HG02759 (cell line): ENCODE results near the gene SND1.

Experiments used
- ATAC-seq: cut with Tn5 transposase; IDR thresholded peaks from one replicate; pipeline ENCODE4 v1.9.1; 2021; ENCODE audit warnings: mild to moderate bottlenecking, moderate library complexity; ENCODE audit not compliant: unreplicated experiment

The SND1 gene

DNA sequence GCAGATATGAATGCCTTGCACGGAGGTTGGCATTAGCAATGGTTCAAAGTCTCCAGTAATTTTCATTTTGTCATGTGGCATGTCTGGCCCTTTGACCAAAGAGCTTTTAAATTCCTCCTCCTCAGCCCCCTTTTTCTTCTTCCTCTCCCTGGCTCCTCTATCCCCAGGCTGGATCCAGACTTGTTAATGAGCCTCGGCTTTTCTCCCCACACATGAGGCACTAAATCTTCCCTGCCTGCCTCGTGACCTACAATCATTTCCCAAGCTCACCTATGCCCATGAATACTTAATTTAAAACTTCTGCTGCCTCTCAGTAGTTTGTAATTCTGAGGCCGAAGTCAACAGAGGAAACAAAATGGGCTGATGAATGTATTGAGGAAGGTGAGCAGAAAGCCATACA lies 402.5 kb downstream of the SND1 start:
- ATAC-seq, result no peak

DNA sequence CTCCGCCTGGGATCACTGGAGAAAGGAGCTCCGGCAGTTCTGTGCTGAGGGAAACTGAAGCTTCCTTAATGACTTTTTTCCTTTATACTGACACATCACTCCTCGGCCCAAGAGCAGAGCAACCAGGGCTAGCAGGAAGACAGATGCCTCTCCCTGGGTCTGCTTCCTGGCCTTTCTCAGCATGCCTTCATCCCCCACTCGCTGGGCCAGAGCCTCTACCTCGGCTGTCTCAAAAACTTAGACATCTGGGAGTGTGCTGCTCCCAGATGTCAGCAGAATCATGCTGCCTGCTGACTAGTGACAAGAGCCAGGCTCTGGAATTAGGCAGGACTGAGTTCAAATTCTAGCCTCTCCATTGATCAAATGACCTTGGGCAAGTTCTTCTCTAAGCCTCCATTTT lies 403.6 kb downstream of the SND1 start:
- no peak for ATAC-seq

DNA sequence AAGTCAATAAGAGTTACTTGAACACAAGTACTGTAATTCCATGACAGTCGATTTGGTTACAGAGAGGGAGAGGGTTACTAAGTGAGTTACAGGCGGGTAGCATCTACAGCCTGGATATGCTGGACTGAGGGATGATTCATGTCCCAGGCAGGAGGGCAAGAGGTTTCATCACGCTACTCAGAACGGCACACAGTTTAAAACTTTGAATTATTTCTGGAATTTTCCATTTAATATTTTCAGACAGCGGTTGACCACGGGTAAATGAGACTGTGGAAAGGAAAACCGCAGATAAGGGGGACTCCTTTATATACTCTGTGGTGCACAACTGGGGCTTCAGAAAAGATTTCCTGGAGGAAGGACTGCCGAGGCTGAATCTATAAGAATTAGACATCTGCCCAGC lies 404.9 kb downstream of the SND1 start:
- ATAC-seq, result no peak

DNA sequence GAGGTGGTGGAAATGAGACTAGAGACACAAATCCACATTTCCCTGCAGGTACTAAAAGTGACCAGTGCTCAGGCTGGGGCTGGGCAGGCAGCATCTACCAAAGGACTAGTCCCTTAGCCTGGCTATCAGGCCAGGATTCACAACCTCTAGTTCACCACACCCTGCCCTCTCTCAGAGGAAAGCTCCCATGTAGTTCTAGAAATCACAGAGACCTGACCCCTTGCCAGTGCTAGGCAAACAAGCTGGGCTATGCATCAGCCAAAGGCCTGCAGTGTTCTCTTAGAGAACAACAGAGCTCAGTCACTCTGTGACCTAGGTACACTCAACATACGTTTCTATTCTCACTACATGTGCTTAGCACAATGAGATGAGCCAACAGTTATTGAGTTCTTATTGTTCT lies 405.9 kb downstream of the SND1 start:
- ATAC-seq, result no peak

DNA sequence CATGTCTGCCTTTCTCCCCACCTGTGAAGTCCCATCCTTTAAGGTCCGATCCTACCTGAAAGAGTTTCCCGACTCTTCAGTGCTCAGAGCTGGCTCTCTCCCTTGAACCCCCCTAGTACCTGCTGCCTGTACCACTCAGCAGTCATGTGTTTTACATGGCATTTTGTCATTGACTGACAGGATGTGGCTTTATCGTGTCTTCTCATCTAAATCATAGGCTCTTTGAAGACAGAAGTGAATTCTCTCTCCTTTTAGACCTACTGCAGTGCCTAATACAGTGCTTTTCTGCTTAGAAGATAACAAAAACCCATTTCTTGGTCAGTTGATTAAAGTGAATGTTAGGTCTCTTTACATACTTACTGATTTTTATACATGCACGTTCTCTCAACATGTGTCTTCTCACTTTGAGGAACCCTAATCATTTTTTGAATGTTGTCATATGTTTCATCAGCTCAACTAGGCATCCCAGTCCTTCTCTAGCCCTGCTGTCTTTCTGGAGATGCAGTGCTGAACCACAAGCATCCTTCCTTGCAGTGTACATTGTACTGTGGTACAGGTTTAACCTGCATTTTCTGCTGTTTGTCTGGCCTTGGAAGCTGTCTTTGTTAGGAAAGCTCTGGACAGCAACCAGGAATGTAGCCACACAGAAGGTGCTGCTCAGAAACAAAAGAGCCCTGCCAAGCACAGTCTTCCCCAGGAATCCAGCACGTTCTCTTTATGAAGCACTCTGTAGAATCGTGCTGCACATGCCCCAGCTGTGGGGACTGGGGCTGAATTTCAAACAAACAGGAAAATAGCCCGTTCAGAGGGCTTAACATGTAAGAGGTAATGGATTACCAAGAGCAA lies 407.4 kb downstream of the SND1 start:
- ATAC-seq, result no peak

DNA sequence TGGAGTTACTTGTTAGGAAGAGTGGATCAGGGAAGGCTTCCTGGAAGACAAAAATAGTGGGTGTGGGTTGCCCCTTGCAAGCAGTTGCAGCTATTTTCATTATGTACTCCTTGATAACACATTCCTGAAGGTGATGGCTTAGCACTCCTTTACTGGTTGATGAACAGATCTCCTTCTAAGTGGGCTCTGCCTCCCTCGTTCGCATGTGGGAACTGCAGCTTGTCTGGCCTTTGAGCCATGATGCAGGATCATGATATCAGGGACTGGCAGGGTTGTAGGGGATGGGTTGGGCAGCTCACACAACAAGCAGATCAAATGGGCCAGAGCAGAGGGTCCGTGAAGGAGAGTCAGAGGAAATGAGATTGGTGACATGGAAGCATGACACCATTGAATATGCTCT lies 408.0 kb downstream of the SND1 start:
- no peak for ATAC-seq

DNA sequence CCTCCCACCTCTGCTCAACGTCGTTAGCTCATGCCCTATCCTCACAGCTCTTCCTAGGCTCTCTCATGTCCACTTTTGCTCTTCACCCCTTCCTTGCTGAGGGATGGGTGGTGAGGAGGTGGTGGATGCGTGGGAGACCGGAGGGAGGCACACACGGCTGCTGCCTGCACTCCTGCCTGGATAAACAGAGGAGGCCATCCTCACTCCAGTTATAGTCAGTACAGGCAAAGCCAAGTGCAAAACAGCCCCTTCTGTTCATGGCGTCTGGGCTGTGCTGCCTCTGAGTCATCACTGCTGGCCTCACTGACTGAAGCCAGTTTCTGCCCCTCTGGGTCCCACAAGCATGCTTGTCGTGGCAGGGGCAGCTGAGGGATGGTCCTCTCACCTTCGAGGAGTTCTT lies 411.1 kb downstream of the SND1 start:
- no peak for ATAC-seq

DNA sequence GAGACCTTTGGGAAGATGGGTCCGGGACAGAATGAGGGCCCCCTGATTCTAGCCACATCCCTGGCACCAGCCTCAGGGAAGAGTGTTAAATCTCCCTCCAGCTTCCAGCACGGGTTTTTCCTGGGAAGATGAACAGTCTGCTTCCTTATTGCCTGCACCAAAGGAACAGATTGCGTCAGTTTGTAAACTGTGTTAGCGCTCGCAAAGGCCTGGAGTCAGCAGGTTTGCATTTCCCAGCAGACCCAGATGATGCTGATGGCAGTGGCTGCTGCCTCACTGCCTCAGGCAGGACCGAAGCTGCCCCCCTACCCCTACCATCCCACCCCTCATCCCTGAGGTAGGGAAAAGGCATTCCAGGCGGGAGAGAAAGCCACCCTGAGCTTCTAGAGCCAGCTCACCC lies 413.9 kb downstream of the SND1 start:
- no peak for ATAC-seq

DNA sequence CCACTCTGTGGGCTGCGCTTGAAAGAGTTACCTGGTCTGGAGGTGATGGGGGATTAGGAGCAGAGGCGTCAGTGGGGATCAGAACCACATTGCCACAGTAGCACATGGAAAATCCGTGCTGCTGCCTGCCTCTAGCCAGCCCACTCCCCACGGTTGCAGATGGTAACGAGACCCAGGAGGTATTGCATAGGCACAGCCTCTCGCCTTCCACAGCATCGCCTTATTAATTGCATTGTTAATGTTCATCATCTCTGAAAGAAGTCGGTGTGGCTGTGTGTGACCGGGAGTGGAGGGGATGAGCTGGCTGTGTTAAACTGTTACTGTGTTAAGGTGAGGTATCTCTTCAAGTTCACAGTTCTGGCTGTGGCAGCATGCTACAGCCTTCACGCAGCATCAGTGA lies 414.4 kb downstream of the SND1 start:
- ATAC-seq, result no peak

DNA sequence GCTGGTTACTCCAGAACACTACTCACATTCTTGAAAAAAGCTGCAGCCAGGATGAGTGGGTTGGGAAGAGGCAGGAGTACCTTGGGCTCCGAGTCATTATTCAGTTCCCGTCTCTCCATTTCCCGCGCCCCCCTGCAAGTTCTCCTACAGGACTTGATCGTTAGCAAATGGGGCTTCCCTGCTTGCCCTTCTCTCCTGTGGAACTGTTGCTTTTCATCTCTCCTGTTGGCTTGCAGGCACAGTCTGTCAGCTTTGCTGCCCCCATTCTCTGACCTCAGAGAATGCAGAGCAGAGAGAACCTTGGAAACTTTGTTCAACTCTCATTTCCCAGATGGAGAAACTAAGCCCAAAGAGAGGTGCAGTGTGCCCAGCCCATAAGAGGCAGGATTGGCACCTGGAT lies 414.9 kb downstream of the SND1 start:
- ATAC-seq, result no peak

DNA sequence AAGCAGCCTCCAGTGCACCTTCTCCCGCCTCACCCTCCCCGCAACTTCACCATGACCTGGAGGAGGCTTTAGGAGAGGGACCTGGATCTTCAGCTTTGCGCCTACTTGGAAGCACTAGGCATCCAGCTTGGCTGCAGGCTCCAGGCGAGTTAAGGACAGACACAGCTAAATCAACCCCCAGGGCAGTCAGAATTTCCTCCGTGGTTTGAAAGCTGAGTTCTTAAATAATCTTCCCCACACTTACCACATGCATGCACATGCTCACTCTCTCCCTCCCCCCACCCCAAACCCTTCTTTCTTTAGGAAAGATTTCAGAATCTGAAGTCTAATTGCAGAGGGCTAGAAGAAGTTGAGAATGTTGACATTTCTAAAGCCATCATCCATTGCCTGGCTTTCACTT lies 416.0 kb downstream of the SND1 start:
- no peak for ATAC-seq

DNA sequence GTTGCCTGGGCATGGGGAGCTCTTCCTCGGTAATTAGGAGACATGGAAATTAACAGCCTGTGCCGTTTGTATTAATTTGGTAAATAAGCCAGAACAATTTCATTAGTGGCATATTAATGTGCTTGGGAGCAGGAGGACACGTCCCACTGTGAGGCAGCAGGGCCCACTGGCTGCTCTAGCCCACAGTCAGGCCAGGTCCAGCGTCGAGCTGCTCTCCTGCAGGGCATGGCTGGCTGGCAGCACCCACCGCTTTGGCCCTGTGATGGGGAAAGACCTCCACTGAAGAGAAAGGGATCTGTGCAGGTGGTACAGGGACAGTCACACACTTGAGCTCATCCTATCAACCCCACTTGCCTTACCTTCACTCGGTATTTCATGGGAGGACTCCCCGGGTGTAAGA lies 416.8 kb downstream of the SND1 start:
- ATAC-seq, result no peak

DNA sequence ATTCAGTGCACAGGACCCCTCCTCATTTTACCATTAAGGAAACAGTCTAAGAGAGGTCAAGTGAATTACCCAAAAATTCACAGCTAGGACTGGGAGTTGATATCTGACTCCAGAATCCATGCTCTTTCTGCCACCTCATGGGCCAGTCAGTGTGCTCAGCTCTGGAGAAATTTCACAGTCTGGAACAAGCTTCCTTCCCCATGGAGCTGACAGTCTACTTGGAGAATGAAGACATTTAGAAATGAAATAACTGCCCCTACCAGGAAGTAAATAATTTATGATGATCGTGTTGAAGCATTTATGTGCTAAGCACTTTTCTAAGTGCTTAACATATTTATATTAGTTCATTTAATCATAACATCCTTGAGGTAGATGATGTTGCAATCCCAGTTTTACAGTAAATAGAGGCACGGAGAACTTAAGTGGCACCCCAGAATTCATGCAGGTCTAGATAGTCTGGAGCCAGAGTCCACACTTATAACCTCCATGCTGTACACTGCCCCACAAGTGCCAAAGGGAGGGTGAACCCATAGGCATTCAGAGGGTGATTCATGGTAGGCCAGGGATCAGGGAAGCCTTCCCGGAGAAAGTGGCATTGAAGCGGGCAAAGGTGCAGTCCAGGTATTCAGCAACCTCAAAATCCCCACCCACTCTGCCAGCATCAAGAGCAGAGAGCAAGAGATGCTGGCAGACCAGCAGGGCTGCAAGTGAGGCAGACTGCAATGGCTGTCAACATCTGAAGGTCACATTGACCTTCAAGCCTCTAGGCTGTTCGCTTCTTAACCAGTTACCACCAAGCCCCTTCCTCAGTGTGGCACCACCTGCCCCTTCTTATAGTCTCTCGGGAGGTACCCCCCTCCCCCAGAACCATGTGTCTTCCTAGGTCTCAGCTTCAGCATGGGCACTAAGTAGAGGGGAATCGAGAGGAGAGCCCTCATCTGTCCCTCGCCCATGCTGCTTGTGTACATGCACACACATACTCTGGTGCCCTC lies 417.7 kb downstream of the SND1 start:
- ATAC-seq, result no peak

DNA sequence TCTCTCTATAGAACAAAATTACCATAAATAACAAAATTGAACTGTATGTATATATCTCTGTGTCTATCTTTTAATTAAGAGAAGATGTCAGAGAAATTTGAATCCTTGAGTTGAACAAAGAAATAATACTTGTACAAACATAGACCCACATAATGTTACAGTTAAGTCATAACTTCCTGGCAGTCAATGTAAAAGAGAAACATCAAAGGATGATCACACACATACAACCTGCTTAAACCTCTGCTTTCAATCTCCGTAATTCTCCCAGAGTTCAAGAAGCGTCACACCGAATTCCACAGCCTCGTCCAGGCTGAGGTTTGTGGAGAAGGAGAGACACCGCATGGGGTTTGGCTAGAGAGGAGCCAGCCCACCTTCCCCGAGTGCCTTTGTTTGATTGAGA lies 419.4 kb downstream of the SND1 start:
- ATAC-seq, result no peak

DNA sequence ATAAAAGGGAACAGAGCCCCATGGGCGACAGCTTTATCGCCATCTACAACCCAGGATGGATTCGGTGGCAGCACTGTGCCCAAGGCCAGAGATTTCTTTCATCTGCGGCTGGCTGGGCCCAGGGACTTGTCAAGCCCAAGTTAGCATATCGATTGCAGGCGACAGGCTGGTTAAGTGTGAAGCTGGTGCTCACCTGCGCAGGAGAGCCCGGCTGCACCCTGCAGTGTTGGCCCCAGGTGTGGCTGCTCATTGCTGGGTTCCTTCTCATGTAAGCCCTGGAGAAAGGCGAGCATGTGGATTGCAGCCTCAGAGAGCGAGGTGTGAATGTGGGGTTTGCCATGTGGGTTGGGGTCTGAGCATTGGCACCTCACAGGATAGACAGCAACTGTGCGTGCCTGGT lies 419.8 kb downstream of the SND1 start:
- no peak for ATAC-seq

DNA sequence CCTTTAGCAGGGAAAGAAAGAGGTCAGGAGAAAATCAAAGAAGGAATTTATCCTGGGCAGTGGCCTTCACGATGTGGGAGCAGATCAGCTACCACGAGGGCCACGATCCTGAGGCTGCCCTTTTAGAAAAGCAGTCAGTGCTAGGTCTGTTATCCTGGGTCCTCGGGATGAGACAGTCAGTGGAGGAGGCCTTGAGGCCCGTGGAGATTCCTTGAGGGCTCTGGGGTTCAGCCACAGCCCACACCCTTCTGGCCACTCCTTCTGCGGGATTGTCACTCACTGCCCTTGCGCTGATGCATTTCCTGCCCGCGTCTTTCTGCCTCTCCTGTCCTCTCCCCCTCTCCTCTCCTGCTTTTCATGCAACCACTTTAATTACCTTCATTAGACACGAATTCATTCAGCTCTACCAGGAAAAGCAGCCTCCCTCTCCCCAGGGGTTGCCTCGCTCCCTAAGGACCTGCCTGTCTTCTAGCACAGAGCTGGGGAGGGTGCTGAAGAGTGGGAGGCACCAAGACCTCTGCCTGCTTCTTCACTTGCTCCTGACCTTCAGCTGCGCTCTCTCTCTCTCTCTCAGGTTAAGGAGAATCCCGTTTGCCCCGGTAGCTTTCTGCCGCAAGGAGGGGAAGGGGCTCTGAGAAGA lies 421.8 kb downstream of the SND1 start:
- ATAC-seq, result no peak

DNA sequence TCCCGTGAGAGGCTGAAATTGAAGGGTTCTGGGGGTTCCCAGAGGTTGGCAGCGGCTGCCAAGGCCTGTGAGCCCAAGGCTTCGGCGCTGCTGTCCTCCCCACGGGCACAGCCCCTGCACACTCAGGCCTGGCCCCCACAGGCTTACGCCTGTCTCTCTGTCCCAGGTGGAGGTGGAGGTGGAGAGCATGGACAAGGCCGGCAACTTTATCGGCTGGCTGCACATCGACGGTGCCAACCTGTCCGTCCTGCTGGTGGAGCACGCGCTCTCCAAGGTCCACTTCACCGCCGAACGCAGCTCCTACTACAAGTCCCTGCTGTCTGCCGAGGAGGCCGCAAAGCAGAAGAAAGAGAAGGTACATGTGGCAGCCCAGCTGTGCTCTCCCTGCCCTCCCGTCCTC lies 422.3 kb downstream of the SND1 start:
- no peak for ATAC-seq

DNA sequence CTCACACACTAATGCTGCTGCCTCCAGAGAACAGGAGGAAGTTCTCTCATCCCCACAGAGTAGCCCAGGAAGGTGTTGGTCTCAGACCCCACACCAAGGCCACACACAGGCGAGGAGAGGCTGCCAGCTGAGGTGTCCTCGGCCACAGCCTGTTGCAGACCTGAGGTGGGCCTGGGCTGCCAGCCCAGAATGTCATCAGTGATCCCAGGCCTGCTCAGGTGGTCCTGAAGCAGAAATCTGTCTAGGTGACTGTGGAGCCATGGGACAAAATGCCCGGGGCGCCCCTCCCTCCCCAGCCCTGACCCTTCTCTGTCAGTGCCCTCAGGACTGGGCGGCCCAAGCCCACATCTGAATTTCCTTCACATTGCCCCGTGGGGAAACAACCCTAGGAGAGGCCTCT lies 422.7 kb downstream of the SND1 start:
- ATAC-seq, result no peak

DNA sequence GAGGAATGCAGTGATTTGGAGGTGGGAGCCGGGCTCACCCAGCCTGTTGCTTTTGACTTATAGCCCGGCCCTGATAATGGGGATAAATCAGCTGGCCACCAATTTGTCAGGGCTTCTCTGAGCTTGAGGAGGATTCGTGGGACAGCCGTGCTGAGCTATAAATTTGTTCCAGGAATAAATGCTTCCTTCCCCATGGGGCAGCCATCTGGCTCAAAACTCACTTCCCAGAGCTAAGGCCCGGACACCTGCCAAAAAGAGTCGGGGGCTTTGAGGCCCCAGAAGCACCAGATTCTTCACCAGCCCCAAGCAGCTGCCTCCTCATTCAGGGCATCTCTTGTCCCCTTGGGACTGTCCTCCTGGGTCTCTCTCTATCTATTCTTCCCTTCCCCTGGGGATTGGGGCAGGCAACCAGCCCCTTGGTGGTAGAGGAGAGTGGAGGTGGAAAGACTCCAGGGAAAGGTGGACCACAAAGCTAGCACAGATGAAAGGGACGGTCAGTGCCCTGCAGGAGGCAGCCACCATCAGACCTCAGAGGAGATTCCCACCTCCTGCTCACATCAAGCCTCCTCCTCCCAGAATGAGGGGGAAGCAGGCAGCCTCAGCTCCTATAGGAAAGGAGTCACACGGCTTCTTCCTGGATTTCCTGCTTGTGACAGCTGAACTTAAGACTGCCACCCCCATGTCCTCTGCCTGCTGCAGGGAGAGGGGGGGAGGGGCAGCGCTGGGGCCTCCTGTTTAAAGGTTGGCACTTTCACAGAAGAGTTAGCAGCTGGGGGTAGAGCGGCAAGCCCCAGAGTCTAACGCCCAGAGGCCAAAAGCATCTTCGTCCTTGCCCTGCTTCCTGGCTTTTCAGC lies 423.5 kb downstream of the SND1 start:
- no peak for ATAC-seq

DNA sequence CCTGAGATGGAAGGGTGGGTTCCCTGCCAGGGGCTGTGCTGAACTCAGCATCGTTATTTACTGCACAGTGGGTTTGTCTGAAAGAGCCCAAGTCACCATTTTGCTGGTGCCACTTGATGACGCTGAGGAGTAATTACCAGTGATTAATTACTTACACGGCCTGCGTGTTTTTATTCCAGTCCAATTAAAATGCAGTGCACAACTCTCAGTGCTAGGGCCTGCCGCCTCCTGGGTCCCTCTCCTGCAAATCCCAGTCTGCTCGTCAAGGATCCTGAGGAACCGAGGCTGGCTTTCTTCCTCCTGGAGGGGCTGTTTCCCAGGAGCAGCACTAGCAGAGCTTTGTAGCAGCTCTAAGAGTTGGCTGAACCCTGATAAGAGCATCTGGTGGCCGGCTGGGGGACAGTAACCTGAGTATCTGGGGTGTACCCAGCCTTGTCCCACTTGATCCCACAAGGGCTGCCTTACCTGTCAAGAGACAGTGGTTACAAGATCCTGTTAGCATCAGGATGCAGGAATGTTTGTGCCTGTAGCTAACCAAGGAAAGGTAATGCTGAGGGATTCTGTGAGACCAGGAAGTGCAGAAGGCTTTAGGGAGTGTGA lies 424.3 kb downstream of the SND1 start:
- ATAC-seq, result no peak
